KG1 (cell line): ENCODE measurements around the gene MUC5AC.
"Not testable (repeated sequence)": the region's sequence is repeated elsewhere in the genome, so short reads cannot be mapped to it uniquely, and the experiment has no call there.

Experiments
- DNase-seq: peaks from one replicate; lab custom pipeline; 2025; lab: John Stamatoyannopoulos, UW

MUC5AC gene

DNA sequence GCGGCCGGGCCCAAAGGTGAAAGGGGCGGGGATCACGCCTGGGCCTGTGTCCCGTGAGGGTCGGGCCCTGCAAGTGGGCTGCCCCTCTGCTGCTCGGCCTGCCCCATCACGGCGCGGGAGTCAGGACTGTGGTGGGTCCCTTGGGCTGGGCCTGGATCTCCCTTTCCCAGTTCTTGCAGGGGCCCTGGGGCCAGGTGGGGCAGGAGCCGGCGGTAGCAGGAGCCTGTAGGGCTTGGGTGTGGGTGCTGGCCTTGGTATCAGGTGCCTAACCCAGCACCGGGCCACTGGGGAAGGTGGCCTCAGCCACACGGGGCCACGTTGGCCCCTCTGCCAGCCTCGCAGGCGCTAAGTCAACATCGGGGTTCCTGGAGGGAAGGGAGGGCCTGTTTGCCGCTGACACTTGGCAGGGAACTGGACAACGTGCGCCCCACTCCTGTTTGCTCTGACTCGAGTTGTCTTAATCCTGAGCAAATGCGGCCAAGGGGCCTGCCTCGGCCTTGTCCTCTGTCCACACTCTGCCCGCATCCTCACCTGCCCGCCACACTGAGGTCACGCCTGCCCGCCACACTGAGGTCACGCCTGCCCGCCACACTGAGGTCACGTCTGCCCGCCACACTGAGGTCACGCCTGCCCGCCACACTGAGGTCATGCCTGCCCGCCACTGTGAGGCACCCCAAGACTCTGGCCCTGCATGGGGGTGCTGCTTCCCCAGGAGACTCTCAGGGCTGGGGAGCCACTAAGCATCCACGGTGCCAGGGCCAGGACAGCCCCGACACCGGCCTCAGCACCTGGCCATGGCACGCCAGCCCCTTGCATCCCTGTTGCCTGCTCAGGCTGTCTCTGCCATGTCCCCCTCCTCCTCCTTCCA is 50.9 kb downstream of the MUC5AC start:
- no peak for DNase-seq

GRCh38 chr11:1209371-1210057 is 51.8 kb downstream of the MUC5AC start:
- DNase-seq: no peak

- DNase-seq: no peak
Measured at GRCh38 chr11:1211838-1212237, 54.1 kb downstream of the MUC5AC start.

- DNase-seq: not testable (repeated sequence)
Measured at GRCh38 chr11:1215826-1216225, 58.1 kb downstream of the MUC5AC start.

DNA sequence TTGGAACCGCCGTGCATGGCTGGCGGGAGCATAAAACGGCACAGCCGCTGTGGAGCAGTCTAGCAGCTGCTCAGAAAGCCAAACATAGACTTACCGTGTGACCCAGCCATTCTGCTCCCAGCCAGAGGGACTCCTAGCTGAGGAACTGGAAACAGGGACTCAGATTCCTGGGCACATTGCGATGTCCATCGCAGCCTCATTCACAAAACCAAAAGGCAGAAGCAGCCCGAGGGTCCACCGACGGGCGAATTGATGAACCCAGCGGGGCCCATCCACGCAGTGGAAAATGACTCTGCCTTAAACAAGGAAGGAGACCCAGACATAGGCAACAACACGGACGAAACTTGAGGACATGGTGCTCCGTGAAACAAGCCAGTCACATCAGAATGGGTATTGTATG is 59.4 kb downstream of the MUC5AC start:
- DNase-seq: no peak

- DNase-seq: no peak
Measured at GRCh38 chr11:1218256-1218787, 60.6 kb downstream of the MUC5AC start.

DNA sequence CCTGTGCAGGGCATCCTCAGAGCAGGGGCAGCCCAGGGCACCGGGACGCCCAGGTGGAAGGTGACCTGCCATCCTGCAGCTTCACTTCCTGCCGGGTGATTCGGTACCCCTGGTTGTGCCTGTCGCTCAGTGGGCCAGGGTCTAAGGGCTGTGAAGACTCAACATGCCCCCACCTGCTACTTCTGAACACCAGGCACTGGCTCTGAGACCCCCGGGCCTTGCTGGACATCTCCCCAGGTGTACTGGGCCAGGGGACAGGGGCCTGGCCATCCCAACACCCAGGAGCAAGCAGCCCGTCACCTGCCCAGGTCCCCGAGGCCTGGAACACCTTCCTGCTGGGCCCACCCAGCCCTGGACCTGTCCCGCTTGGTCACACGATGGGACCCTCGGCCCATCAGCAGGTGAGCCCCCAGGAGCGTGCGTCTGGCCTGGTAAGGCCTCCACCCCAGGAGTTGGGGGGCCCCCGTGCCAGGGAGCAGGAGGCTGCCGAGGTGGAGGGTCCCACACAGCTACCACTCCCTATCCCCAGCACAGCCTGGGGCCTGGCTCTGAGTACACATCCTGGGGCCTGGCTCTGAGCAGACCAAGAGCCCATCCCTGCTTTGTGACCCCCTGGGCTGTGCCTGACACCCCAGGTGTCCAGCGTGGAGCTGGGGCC is 61.2 kb downstream of the MUC5AC start:
- no peak for DNase-seq

- no peak for DNase-seq
Measured at GRCh38 chr11:1219446-1219833, 61.7 kb downstream of the MUC5AC start.

DNA sequence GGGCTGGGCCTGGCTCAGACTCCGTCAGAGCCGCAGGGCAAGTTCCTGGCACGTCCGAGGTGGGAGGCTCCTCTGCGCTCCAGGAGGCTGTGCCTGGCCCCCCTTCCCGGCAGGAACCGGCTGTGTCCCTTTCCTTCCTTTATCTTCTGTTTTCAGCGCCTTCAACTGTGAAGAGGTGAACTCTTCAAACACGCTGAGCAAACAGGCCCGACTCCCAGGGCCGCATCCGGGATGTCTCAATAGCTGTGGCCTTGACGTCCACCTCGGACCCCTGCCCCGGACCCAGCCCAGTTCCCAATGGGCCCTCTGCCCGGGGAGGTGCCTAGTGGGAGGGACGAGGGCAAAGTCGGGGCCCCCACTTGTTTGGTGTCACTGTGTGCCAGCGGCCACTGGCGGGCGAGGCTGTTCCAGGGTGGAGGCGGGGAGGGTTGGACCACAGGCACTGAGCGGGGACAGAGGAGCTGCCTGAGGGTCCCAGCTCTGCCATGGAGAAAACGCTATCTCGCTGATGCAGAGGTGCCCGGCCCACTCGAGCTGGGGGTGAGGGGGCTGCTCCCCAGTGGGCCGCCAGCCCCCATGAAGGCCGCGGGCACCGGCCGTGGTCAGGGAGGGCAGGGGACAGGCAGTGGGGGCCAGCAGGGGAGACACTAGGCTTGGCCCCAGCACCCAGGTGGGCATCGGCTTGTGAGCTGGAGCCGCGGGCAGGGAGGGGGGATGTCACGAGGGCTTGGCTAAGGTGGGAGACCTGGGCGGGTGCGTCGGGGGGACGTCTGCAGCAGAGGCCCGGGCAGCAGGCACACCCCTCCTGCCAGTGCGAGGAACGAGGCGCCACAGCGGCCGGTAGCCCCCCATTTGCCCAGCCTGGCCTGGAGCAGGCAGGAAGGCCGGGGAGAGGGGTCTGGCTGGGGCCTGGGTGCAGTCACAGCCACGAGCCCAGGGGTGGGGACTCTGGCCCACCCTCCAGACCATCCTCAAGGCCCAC is 62.4 kb downstream of the MUC5AC start:
- no peak for DNase-seq

DNA sequence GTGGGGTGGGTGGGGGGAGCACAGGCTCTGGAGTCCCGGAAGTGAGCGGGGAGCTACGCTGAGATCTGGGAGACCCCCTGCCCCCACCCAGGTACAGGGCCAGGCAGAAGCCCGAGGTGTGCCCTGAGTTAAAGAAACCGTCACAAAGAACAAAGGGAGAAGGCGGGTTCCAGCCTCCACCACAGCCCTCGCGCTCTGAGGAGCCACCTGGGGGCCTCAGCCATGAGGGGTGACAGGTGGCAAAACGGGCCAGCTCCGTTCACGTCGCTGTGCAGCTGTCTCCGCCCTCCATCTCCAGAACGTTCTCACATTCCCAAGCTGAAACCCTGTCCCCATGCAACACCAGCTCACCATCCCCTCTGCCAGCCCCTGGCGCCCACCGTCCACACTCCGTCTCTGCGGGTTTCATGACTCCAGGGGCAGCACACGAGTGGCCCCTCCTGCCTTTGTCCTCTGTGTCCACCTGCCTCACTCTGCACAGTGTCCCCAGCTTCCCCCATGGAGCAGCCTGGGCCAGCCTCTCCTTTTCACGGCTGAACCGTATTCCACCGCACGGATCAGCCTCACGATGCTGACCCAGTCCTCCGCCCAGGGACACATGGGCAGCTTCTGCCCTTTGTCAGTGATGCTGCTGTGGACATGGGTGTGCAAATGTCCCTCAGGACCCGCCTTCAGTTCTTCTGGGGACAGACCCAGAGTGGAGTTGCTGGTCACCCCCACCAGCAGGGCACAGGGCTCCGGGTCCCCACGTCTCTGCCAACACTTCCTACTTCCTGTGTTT is 63.4 kb downstream of the MUC5AC start:
- no peak for DNase-seq

DNA sequence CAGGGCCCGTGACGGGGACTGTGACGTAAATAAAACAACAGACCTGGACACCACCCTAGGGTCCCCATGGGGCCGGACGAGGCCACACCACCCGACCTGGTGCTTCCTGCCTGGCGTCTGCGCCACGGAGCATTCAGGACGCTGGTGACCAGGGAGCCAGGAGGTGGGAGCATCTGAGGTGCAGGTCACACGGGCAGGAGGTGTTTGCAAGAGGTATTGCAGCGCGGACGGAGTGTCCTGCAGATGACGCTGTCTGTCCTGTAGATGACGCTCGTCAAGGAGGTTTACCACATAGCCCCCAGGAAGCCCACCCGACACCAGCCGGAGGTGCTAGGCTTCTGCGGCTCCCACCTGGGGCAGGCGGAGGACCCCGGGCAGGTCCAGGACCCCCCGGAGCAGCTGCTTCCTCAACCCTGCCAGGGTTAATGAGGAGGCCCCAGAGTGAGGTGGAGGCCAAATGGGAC is 64.1 kb downstream of the MUC5AC start:
- DNase-seq: no peak

GRCh38 chr11:1222491-1223345 is 65.0 kb downstream of the MUC5AC start, which contains the start of gene MUC5B:
Gene MUC5B, plus strand, starts transcription at chr11:1223066. Its CDS starts 58 bp downstream, at chr11:1223124.
- DNase-seq: no peak

- DNase-seq: no peak
Measured at GRCh38 chr11:1223346-1224110, 65.8 kb downstream of the MUC5AC start.

DNA sequence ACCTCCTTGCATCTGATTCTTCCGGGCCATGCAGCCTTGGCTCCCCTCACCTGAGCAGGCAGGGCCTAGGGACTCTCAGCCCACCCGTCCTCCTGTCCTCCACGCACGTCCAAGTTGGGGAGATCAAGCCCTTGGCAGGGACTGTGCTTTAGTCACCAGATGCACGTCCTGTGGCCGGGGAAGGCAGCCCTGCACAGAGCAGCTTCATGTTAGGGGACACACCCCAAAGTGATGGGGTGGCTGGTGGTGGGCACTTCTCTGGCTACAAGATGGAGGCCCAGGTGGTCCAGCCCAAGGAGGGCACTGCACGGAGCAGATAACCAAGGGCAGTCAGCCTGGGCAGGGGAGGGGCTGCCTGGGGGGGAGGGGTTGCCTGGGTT is 66.3 kb downstream of the MUC5AC start:
- DNase-seq: no peak

DNA sequence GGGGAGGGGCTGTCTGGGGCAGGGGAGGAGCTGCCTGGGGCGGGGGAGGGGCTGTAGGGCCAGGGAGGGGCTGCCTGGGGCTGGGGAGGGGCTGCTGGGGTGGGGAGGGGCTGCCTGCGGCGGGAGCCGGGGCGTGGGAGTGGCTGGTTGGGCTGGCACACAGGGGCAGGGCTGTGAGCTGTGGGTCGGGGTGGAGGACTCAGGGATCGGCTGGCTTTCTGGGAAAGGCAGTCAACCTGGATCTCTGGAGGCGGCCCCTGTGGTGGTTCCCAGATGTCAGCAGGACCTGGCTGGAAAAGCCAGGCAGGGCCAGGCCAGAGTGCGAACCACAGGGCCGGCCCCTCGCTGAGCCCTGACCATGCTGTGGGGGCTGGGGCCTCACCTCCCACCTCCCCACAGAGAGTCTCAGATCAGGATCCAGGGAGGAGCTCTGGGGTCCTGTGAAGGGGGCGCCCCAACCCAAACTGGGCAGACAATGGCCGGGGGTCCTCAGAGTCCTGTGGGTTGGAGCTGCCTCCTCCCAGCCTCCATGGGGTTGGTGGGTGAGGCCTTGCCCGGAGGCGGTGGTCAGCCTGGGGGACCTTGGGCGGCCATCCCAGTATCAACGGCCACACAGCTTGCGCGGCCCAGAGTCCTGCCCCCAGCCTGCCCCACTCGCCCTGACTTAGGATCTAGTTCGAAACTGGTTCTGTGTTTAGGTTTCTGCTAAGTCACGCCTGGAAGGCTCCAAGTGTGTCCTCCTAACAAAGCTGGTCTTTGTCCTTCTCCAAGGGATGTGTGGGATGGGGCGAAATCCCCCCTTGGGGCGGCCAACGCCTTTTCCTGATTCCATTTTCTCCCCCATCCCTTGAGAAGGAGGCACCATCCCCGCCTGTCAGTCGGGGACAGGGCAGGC is 67.0 kb downstream of the MUC5AC start:
- DNase-seq: no peak

DNA sequence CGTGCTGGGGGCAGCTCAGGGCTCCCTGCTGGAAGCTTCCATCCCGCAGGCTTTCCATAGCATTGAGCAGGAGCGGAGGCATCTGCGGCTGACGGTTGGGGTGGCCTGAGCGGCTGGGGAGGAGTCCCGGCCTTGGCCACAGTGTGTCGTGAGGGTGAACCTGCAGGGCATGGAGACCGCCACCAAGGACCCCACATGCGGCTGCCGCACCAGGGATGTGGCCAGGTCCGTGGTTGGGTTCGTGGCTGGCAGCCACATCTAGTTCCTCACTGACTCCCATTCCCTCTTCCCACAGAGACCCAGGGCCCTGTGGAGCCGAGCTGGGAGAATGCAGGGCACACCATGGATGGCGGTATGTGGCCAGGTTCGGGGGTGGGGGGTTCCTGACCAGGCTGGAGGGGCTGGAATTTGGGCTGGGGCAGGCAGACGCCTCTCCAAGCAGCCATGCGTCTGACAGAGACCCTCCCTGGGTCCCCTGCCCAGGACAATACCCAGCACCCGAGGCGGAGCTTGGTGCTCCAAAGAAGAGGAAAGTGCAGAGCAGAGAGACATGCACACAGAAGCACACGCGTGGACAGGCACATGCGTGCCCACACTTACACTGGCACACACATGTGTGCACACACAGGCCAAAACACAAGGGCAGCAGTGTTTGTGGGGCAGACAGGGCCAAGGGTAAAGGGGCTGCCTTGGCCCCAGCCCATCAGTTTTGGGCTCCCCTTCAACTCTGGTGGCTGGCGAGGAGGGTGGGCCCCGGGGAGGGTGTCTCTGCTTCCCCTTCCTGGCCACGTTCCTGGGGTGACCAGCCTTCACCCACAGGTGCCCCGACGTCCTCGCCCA is 67.9 kb downstream of the MUC5AC start:
- no peak for DNase-seq
